Measurements from ENCODE around the gene TNNI3K. TPM values are rescaled to one million over a fixed set of nuclear protein-coding genes. Genes with fewer than 3 reads are reported as not detected.

TNNI3K gene
- total and polyA plus RNA-seq, 10 of the 15 experiments (the other 5 are each of a cell fraction or from before 2014, with no cell fraction given), result 0.14 to 1.6 (median 0.44) TPM; not detected in 4

DNA sequence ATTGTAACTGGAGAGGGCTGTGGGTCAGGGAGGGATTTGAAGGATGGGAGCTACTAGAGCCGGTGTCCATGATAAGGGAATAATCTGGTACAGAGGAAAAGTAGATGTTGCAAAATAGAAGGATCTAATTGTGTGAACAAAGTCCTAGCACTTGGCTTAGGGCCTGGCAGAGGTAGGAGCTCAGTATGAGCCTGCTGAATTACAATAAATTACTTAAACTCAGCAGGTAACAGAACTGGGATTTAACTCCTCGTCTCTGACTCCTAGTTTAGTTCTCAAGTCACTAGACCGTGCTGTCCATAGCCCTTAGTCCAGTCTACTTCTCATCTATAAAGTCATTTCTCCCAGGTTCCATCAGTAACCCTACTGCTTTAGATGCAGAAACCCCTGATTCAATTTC, 157.0 kb downstream of the TNNI3K start:
- H2AFZ ChIP-seq (ENCODE audit: control insufficient read depth, low read depth, low read length), result no peak overlapping the region
- ATAC-seq (no peak), FAIRE-seq (no peak), DNase-seq (ENCODE audit: low read depth, low spot score) (no peak)
- H3K4me3 ChIP-seq, result no peak overlapping the region
- POLR2A ChIA-PET, result no interaction called here
- H3K27me3 ChIP-seq (replicated peaks in 1 of 2; ENCODE audit: control insufficient read depth in 2 of 2, insufficient read depth in 2 of 2, low read length in 1 of 2), result no peaks in the 10 kb centered on the region; a peak in 1 of 4 replicates
- H3K27ac ChIP-seq (ENCODE audit: control insufficient read depth, insufficient read depth), result no peak overlapping the region
- 10% methylated on average over 3 of the region's 3 CpGs for WGBS (ENCODE audit: insufficient coverage, insufficient replicate concordance, low lambda C conversion rate, missing lambda C conversion rate)
- SMC1A ChIA-PET (ENCODE audit: uncharacterized antibody, unreplicated experiment), result interaction anchor here (1.2 to 2.3 kb wide), 2 partner anchors 10 to 14 kb away, joined by 3 to 12 read pairs; no protein-coding TSS in a partner anchor
- no peaks in the 10 kb centered on the region for H3K9me3 ChIP-seq (replicated peaks; ENCODE audit: control insufficient read depth, insufficient read depth, low read length)
- H3K9ac ChIP-seq (ENCODE audit: control insufficient read depth, insufficient read depth, low read length), result no peak overlapping the region
- in situ Hi-C loops (cut with MboI), result no loop called here
- H3K36me3 ChIP-seq (ENCODE audit: control insufficient read depth in 2 of 2, insufficient read depth in 2 of 2, low read length in 1 of 2), result no peaks in the 10 kb centered on the region
- intact Hi-C loops (cut with micrococcal nuclease; ENCODE audit: unreplicated experiment), result no loop called here
- CTCF ChIA-PET, result interaction anchor here (1.1 to 1.2 kb wide), 2 partner anchors 19 to 77 kb away, joined by 3 read pairs; no protein-coding TSS in a partner anchor
- TF ChIP-seq, protein P1, sequence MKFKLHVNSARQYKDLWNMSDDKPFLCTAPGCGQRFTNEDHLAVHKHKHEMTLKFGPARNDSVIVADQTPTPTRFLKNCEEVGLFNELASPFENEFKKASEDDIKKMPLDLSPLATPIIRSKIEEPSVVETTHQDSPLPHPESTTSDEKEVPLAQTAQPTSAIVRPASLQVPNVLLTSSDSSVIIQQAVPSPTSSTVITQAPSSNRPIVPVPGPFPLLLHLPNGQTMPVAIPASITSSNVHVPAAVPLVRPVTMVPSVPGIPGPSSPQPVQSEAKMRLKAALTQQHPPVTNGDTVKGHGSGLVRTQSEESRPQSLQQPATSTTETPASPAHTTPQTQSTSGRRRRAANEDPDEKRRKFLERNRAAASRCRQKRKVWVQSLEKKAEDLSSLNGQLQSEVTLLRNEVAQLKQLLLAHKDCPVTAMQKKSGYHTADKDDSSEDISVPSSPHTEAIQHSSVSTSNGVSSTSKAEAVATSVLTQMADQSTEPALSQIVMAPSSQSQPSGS (IDR thresholded peaks at IDR 0.05; ENCODE audit: low read length), result no peak
- no peak for TF ChIP-seq WRNIP1 (IDR thresholded peaks at IDR 0.05; ENCODE audit: borderline replicate concordance, low read depth, low read length)
- TF ChIP-seq, protein P2, sequence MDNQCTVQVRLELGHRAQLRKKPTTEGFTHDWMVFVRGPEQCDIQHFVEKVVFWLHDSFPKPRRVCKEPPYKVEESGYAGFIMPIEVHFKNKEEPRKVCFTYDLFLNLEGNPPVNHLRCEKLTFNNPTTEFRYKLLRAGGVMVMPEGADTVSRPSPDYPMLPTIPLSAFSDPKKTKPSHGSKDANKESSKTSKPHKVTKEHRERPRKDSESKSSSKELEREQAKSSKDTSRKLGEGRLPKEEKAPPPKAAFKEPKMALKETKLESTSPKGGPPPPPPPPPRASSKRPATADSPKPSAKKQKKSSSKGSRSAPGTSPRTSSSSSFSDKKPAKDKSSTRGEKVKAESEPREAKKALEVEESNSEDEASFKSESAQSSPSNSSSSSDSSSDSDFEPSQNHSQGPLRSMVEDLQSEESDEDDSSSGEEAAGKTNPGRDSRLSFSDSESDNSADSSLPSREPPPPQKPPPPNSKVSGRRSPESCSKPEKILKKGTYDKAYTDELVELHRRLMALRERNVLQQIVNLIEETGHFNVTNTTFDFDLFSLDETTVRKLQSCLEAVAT (IDR thresholded peaks at IDR 0.05), result no peak
- TF ChIP-seq EP300 (IDR thresholded peaks at IDR 0.05; ENCODE audit: borderline replicate concordance in 1 of 2, control insufficient read depth in 1 of 2, low read depth in 2 of 2, low read length in 2 of 2), result no peak
- TF ChIP-seq SIX5 (IDR thresholded peaks at IDR 0.05; ENCODE audit: low read depth, low read length, severe bottlenecking), result no peak
- TF ChIP-seq SREBF2 (IDR thresholded peaks at IDR 0.05; ENCODE audit: low read length), result no peak
- no peak for TF ChIP-seq CBX3 (IDR thresholded peaks at IDR 0.05; ENCODE audit: borderline replicate concordance, low read depth)
- TF ChIP-seq, protein P3, sequence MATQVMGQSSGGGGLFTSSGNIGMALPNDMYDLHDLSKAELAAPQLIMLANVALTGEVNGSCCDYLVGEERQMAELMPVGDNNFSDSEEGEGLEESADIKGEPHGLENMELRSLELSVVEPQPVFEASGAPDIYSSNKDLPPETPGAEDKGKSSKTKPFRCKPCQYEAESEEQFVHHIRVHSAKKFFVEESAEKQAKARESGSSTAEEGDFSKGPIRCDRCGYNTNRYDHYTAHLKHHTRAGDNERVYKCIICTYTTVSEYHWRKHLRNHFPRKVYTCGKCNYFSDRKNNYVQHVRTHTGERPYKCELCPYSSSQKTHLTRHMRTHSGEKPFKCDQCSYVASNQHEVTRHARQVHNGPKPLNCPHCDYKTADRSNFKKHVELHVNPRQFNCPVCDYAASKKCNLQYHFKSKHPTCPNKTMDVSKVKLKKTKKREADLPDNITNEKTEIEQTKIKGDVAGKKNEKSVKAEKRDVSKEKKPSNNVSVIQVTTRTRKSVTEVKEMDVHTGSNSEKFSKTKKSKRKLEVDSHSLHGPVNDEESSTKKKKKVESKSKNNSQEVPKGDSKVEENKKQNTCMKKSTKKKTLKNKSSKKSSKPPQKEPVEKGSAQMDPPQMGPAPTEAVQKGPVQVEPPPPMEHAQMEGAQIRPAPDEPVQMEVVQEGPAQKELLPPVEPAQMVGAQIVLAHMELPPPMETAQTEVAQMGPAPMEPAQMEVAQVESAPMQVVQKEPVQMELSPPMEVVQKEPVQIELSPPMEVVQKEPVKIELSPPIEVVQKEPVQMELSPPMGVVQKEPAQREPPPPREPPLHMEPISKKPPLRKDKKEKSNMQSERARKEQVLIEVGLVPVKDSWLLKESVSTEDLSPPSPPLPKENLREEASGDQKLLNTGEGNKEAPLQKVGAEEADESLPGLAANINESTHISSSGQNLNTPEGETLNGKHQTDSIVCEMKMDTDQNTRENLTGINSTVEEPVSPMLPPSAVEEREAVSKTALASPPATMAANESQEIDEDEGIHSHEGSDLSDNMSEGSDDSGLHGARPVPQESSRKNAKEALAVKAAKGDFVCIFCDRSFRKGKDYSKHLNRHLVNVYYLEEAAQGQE (IDR thresholded peaks at IDR 0.05; ENCODE audit: low read depth, low read length), result no peak
- no peaks in the 10 kb centered on the region for H4K20me1 ChIP-seq (ENCODE audit: control insufficient read depth, insufficient read depth)
- H3K4me2 ChIP-seq (ENCODE audit: control insufficient read depth, insufficient read depth), result no peak overlapping the region
- no peaks in the 10 kb centered on the region for H3K79me2 ChIP-seq (ENCODE audit: control insufficient read depth, insufficient read depth, low read length)
- no peaks in the 10 kb centered on the region for H3K4me1 ChIP-seq (ENCODE audit: control insufficient read depth, insufficient read depth, low read length)
- BruUV-seq (replicated peaks), result no TSS peak
- RAD21 ChIA-PET (ENCODE audit: unreplicated experiment), result no interaction called here

Measured in GM12878 (cell line).